A673 (cell line): ENCODE measurements around the gene PPFIA2. TPM values are rescaled to one million over a fixed set of nuclear protein-coding genes. Genes with fewer than 3 reads are reported as not detected.

Source experiments
- BruUV-seq: library from RNA; stranded (reverse); fragments of 400-500 nt; replicated peaks from 2 replicates; lab custom pipeline; 2021; lab: Mats Ljungman, UMichigan
- CTCF ChIA-PET: fragments of 300-600 bp; sonication (Branson Sonifier 250); formaldehyde crosslinking; loops from one replicate; lab custom pipeline; 2022; ENCODE audit warnings: antibody characterized with exemption; lab: Charles Lee
- POLR2A ChIA-PET: fragments of 300-600 bp; sonication (Branson Sonifier 250); formaldehyde crosslinking; loops from one replicate; lab custom pipeline; 2022; ENCODE audit warnings: antibody characterized with exemption; ENCODE audit not compliant: low non-redundant PET; lab: Charles Lee
- DNase-seq: peaks from one replicate; pipeline ENCODE4 v3.0.0-alpha.2; 2015; ENCODE audit warnings: low spot score
- H3K27ac ChIP-seq: fragments of 200-600 bp; sonication (generic); 2 replicates; pipeline ENCODE4 v1.5.1; 2016; ENCODE audit warnings: mixed run types, low read depth, mild to moderate bottlenecking, mixed read lengths, antibody characterized with exemption, low read length; ENCODE audit not compliant: poor library complexity, severe bottlenecking
- H3K27me3 ChIP-seq: fragments of 200-600 bp; sonication (generic); replicated peaks from 2 replicates; pipeline ENCODE4 v1.6.1; 2017; ENCODE audit warnings: mixed run types, low read depth, mild to moderate bottlenecking, mixed read lengths, antibody characterized with exemption, low read length; ENCODE audit not compliant: insufficient read depth, poor library complexity
- H3K36me3 ChIP-seq: fragments of 200-600 bp; sonication (generic); 2 replicates; pipeline ENCODE4 v1.6.1; 2016; ENCODE audit warnings: mixed run types, mild to moderate bottlenecking, mixed read lengths, antibody characterized with exemption, low read length; ENCODE audit not compliant: insufficient read depth, poor library complexity, severe bottlenecking
- H3K4me1 ChIP-seq: fragments of 200-600 bp; sonication (generic); 2 replicates; pipeline ENCODE4 v1.6.1; 2017; ENCODE audit warnings: mixed run types, mild to moderate bottlenecking, mixed read lengths, antibody characterized with exemption, low read length; ENCODE audit not compliant: insufficient read depth, poor library complexity, severe bottlenecking
- H3K4me3 ChIP-seq: fragments of 200-600 bp; sonication (generic); 2 replicates; pipeline ENCODE4 v1.5.1; 2016; ENCODE audit warnings: low read depth, mixed run types, mild to moderate bottlenecking, mixed read lengths, low read length; ENCODE audit not compliant: poor library complexity, severe bottlenecking
- H3K9me3 ChIP-seq: fragments of 200-600 bp; sonication (generic); 2 replicates; pipeline ENCODE4 v1.6.1; 2016; ENCODE audit warnings: mixed run types, low read depth, mild to moderate bottlenecking, mixed read lengths, antibody characterized with exemption, low read length; ENCODE audit not compliant: poor library complexity, severe bottlenecking
- EZH2 ChIP-seq: fragments of 200-600 bp; sonication (generic); IDR thresholded peaks from 2 replicates; pipeline ENCODE4 v1.6.1; 2017; ENCODE audit warnings: borderline replicate concordance, low read depth, mild to moderate bottlenecking, mixed read lengths, antibody characterized with exemption, low read length; ENCODE audit not compliant: poor library complexity, severe bottlenecking
- intact Hi-C: fragments of 100-400 bp; cut with micrococcal nuclease; formaldehyde crosslinking; loops from one replicate; pipeline ENCODE4 v1.10.0; 2022; ENCODE audit not compliant: unreplicated experiment
- total RNA-seq: library from RNA; stranded (reverse); gene quantifications from 2 replicates; pipeline ENCODE4 v1.2.3, GENCODE V29; 2021
- TF ChIP-seq, protein P1 (sequence below): fragments of 300-800, 200-600 bp; sonication (generic); conservative IDR thresholded peaks from 2 replicates; pipeline ENCODE4 v1.5.1; 2017; ENCODE audit warnings: low read depth, mild to moderate bottlenecking, antibody characterized with exemption, low read length, moderate library complexity, mixed read lengths

PPFIA2 gene
- total RNA-seq, 1 experiment from 2014 or later, result 0.52 TPM

DNA sequence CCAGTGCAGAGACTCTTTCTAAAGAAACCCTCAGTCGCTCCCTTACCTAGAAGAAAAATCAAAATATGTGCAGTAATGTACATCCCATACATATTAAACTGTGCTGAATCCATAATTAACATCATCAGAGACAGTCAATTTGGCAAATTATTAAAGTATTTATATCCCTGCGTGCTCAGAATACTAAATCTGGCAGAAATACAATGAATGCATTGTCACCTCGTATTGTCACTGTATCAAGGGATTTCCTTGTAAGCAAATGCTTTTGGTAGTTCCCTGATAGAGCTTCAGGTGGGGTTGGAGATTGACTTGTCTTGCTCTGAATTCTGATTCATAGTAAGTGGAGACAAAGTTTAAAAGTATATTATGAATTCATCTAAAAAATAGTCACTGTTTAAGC is 319.1 kb downstream of the PPFIA2 start:
- H3K9me3 ChIP-seq, result no peaks in the 10 kb centered on the region
- no peaks in the 10 kb centered on the region for H3K36me3 ChIP-seq
- H3K27ac ChIP-seq, result no peak overlapping the region
- intact Hi-C loops, result no loop called here
- no TSS peak for BruUV-seq
- no peak for DNase-seq
- H3K4me3 ChIP-seq, result no peak overlapping the region
- ChIA-PET POLR2A (no interaction called here), CTCF (no interaction called here)
- no peak for TF ChIP-seq EZH2
- TF ChIP-seq, protein P1, sequence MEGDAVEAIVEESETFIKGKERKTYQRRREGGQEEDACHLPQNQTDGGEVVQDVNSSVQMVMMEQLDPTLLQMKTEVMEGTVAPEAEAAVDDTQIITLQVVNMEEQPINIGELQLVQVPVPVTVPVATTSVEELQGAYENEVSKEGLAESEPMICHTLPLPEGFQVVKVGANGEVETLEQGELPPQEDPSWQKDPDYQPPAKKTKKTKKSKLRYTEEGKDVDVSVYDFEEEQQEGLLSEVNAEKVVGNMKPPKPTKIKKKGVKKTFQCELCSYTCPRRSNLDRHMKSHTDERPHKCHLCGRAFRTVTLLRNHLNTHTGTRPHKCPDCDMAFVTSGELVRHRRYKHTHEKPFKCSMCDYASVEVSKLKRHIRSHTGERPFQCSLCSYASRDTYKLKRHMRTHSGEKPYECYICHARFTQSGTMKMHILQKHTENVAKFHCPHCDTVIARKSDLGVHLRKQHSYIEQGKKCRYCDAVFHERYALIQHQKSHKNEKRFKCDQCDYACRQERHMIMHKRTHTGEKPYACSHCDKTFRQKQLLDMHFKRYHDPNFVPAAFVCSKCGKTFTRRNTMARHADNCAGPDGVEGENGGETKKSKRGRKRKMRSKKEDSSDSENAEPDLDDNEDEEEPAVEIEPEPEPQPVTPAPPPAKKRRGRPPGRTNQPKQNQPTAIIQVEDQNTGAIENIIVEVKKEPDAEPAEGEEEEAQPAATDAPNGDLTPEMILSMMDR, result no peak
- H3K27me3 ChIP-seq, result no peaks in the 10 kb centered on the region
- H3K4me1 ChIP-seq, result no peaks in the 10 kb centered on the region

DNA sequence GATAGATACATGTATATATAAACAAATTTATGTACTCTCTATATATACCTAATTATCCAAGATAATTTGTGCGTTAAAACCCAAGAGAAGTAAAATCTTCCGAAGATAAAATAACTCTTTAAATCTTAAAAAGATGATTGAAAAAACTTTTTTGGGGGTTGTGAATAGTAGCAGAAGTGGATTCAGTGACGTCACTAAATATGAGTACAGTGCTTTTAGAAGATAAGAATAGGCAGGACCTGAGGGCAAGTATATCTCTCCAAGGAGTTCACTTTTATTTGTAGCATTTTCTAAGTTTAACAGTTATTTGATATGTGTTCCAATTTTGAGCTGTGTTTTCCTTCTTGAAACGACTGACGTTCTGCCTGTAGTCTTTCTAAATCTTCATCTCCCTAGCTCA is 319.8 kb downstream of the PPFIA2 start:
- no peak for DNase-seq
- H3K27me3 ChIP-seq, result no peaks in the 10 kb centered on the region
- H3K4me3 ChIP-seq, result no peak overlapping the region
- H3K27ac ChIP-seq, result no peak overlapping the region
- no peaks in the 10 kb centered on the region for H3K4me1 ChIP-seq
- no peaks in the 10 kb centered on the region for H3K36me3 ChIP-seq
- intact Hi-C loops, result no loop called here
- ChIA-PET POLR2A (no interaction called here), CTCF (no interaction called here)
- TF ChIP-seq, protein P1, result no peak
- no peak for TF ChIP-seq EZH2
- H3K9me3 ChIP-seq, result no peaks in the 10 kb centered on the region
- BruUV-seq, result no TSS peak

- Histone ChIP-seq H3K9me3 (peaks cover 14% of the 10 kb centered on the region), H3K27me3 (no peaks in the 10 kb centered on the region), H3K4me1 (no peaks in the 10 kb centered on the region), H3K4me3 (no peak overlapping the region), H3K27ac (no peak overlapping the region), H3K36me3 (no peaks in the 10 kb centered on the region)
- no peak for DNase-seq
- TF ChIP-seq, protein P1, result no peak
- TF ChIP-seq EZH2, result no peak
- ChIA-PET CTCF (no interaction called here), POLR2A (no interaction called here)
- no TSS peak for BruUV-seq
- intact Hi-C loops, result no loop called here
These were observed 342.1 kb downstream of the PPFIA2 start for GRCh38 chr12:81417056-81417455.
